A673 (cell line): ENCODE results near the gene SH3TC2. TPM values are rescaled to one million over a fixed set of nuclear protein-coding genes. Genes with fewer than 3 reads are reported as not detected.

Source experiments
- BruUV-seq: library from RNA; stranded (reverse); fragments of 400-500 nt; replicated peaks from 2 replicates; lab custom pipeline; 2021; lab: Mats Ljungman, UMichigan
- CTCF ChIA-PET: fragments of 300-600 bp; sonication (Branson Sonifier 250); formaldehyde crosslinking; loops from one replicate; lab custom pipeline; 2022; ENCODE audit warnings: antibody characterized with exemption; lab: Charles Lee
- POLR2A ChIA-PET: fragments of 300-600 bp; sonication (Branson Sonifier 250); formaldehyde crosslinking; loops from one replicate; lab custom pipeline; 2022; ENCODE audit warnings: antibody characterized with exemption; ENCODE audit not compliant: low non-redundant PET; lab: Charles Lee
- DNase-seq: peaks from one replicate; pipeline ENCODE4 v3.0.0-alpha.2; 2015; ENCODE audit warnings: low spot score
- H3K27ac ChIP-seq: fragments of 200-600 bp; sonication (generic); 2 replicates; pipeline ENCODE4 v1.5.1; 2016; ENCODE audit warnings: mixed run types, low read depth, mild to moderate bottlenecking, mixed read lengths, antibody characterized with exemption, low read length; ENCODE audit not compliant: poor library complexity, severe bottlenecking
- H3K27me3 ChIP-seq: fragments of 200-600 bp; sonication (generic); replicated peaks from 2 replicates; pipeline ENCODE4 v1.6.1; 2017; ENCODE audit warnings: mixed run types, low read depth, mild to moderate bottlenecking, mixed read lengths, antibody characterized with exemption, low read length; ENCODE audit not compliant: insufficient read depth, poor library complexity
- H3K36me3 ChIP-seq: fragments of 200-600 bp; sonication (generic); 2 replicates; pipeline ENCODE4 v1.6.1; 2016; ENCODE audit warnings: mixed run types, mild to moderate bottlenecking, mixed read lengths, antibody characterized with exemption, low read length; ENCODE audit not compliant: insufficient read depth, poor library complexity, severe bottlenecking
- H3K4me1 ChIP-seq: fragments of 200-600 bp; sonication (generic); 2 replicates; pipeline ENCODE4 v1.6.1; 2017; ENCODE audit warnings: mixed run types, mild to moderate bottlenecking, mixed read lengths, antibody characterized with exemption, low read length; ENCODE audit not compliant: insufficient read depth, poor library complexity, severe bottlenecking
- H3K4me3 ChIP-seq: fragments of 200-600 bp; sonication (generic); 2 replicates; pipeline ENCODE4 v1.5.1; 2016; ENCODE audit warnings: low read depth, mixed run types, mild to moderate bottlenecking, mixed read lengths, low read length; ENCODE audit not compliant: poor library complexity, severe bottlenecking
- H3K9me3 ChIP-seq: fragments of 200-600 bp; sonication (generic); 2 replicates; pipeline ENCODE4 v1.6.1; 2016; ENCODE audit warnings: mixed run types, low read depth, mild to moderate bottlenecking, mixed read lengths, antibody characterized with exemption, low read length; ENCODE audit not compliant: poor library complexity, severe bottlenecking
- CTCF ChIP-seq: fragments of 300-800, 200-600 bp; sonication (generic); conservative IDR thresholded peaks from 2 replicates; pipeline ENCODE4 v1.5.1; 2017; ENCODE audit warnings: low read depth, mild to moderate bottlenecking, antibody characterized with exemption, low read length, moderate library complexity, mixed read lengths
- EZH2 ChIP-seq: fragments of 200-600 bp; sonication (generic); IDR thresholded peaks from 2 replicates; pipeline ENCODE4 v1.6.1; 2017; ENCODE audit warnings: borderline replicate concordance, low read depth, mild to moderate bottlenecking, mixed read lengths, antibody characterized with exemption, low read length; ENCODE audit not compliant: poor library complexity, severe bottlenecking
- intact Hi-C: fragments of 100-400 bp; cut with micrococcal nuclease; formaldehyde crosslinking; loops from one replicate; pipeline ENCODE4 v1.10.0; 2022; ENCODE audit not compliant: unreplicated experiment
- total RNA-seq: library from RNA; stranded (reverse); gene quantifications from 2 replicates; pipeline ENCODE4 v1.2.3, GENCODE V29; 2021

The SH3TC2 gene
- total RNA-seq, 1 experiment from 2014 or later: 2.5 TPM

GRCh38 chr5:149030838-149031397 lies 31.9 kb downstream of the SH3TC2 start:
- BruUV-seq: no TSS peak
- TF ChIP-seq CTCF (no peak), EZH2 (no peak)
- no peak overlapping the region for H3K4me3 ChIP-seq
- CTCF ChIA-PET: no interaction called here
- no peaks in the 10 kb centered on the region for H3K9me3 ChIP-seq
- H3K27me3 ChIP-seq: no peaks in the 10 kb centered on the region
- intact Hi-C loops: loop anchor here (10.0 kb wide), 1 partner anchor 856 kb away; no protein-coding TSS in a partner anchor
- H3K4me1 ChIP-seq: no peaks in the 10 kb centered on the region
- no peaks in the 10 kb centered on the region for H3K36me3 ChIP-seq
- POLR2A ChIA-PET: no interaction called here
- DNase-seq: no peak
- H3K27ac ChIP-seq: no peak overlapping the region

GRCh38 chr5:149030392-149030791 lies 32.5 kb downstream of the SH3TC2 start:
- CTCF ChIA-PET: no interaction called here
- no peak for DNase-seq
- Histone ChIP-seq H3K27me3 (no peaks in the 10 kb centered on the region), H3K9me3 (no peaks in the 10 kb centered on the region), H3K4me1 (no peaks in the 10 kb centered on the region), H3K27ac (no peak overlapping the region), H3K36me3 (no peaks in the 10 kb centered on the region), H3K4me3 (no peak overlapping the region)
- no TSS peak for BruUV-seq
- intact Hi-C loops: loop anchor here (10.0 kb wide), 1 partner anchor 856 kb away; no protein-coding TSS in a partner anchor
- POLR2A ChIA-PET: no interaction called here
- TF ChIP-seq CTCF (no peak), EZH2 (no peak)

GRCh38 chr5:149028984-149029383 lies 33.9 kb downstream of the SH3TC2 start:
- no peak for DNase-seq
- ChIA-PET CTCF (no interaction called here), POLR2A (interaction anchor here (0.6 kb wide), 1 partner anchor 89 kb away, joined by 11 read pairs; no protein-coding TSS in a partner anchor)
- BruUV-seq: no TSS peak
- intact Hi-C loops: no loop called here
- Histone ChIP-seq H3K27ac (no peak overlapping the region), H3K9me3 (no peaks in the 10 kb centered on the region), H3K4me1 (no peaks in the 10 kb centered on the region), H3K4me3 (no peak overlapping the region), H3K27me3 (no peaks in the 10 kb centered on the region), H3K36me3 (no peaks in the 10 kb centered on the region)
- TF ChIP-seq CTCF (no peak), EZH2 (no peak)
